Limb (tissue), 2 donors: ENCODE data around the gene EIF4E3.

ENCODE experiments used
- DNase-seq, 2 donors: peaks; one replicate each; pipeline ENCODE4 v3.0.0-alpha.2; 2016; ENCODE audit errors: extremely low spot score in 2 of 2

Gene EIF4E3

GRCh38 chr3:71690341-71690841, 34.8 kb downstream of the EIF4E3 start:
- DNase-seq: no peak

DNA sequence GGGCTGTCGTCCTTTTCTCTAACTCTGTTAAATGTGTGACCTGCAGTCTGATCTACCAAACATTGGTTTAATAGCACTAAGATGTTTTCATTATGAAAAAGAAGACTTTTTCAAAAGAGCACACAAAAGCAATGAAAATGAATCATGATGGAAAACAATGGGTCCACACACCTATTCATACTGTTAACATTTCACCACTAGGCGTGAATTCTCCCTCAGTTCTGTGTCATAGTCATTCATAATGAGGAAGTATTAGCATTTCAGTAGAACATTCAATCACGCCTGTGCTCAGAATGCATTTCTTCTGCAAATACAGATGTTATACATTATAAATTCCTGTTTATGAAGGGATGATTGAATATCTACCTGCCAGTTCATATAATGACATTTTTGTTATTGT, 35.9 kb downstream of the EIF4E3 start:
- DNase-seq: no peak

- DNase-seq: no peak
Observed at GRCh38 chr3:71688121-71688520, 37.1 kb downstream of the EIF4E3 start.

GRCh38 chr3:71685686-71686085, 39.5 kb downstream of the EIF4E3 start:
- DNase-seq: no peak

GRCh38 chr3:71684757-71685386, 40.3 kb downstream of the EIF4E3 start:
- no peak for DNase-seq

GRCh38 chr3:71684046-71684756, 41.0 kb downstream of the EIF4E3 start:
- no peak for DNase-seq

DNA sequence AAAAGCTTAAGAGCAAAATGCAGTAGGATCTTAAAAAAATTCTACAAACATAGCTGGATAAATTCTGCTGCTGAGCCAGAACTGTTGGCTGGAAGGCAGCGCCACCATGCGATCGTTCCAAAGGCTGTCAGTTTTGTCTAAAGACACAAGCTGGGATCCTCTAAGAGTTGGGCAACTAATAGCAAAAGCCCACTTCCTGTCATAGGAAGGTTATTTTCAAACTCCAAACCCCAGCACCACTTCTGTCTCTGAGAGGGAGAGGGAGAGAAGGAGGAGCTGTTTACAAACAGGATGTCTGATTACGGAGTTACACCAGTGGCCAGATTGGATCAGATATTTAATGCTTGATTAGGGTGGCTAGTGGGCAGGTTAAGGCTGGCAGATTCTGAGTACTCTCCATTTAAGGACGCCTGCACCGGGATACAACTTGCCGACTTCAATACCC, 44.0 kb downstream of the EIF4E3 start:
- DNase-seq: peak; percentile 65 to 76

- DNase-seq: no peak
Observed at GRCh38 chr3:71680603-71681002, 44.6 kb downstream of the EIF4E3 start.

GRCh38 chr3:71676931-71677330, 48.3 kb downstream of the EIF4E3 start:
- DNase-seq: no peak

- DNase-seq: no peak
Observed at GRCh38 chr3:71673486-71673885, 51.7 kb downstream of the EIF4E3 start.

GRCh38 chr3:71672807-71673206, 52.4 kb downstream of the EIF4E3 start:
- DNase-seq: no peak

DNA sequence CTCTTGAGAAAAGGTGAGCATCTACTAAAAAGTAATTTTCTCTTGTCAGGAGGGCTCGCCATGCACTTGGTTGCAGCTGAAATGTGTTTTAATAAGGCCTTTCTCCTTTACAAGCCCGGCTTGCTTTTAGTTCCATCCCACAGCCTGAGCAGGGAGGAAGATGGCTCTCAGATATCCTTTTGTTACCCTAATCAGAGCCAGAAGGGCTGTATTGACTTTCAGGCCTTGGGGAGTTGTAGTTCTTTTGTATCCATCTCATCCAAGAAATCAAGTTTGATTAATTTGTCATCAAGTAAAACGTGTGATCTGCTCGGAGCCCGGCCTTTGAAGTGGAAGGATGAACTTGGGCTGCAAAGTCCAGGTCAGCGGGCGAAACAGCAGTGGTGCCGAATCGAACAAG, 52.9 kb downstream of the EIF4E3 start:
- no peak for DNase-seq

- DNase-seq: no peak
Observed at GRCh38 chr3:71671216-71671845, 53.9 kb downstream of the EIF4E3 start.

DNA sequence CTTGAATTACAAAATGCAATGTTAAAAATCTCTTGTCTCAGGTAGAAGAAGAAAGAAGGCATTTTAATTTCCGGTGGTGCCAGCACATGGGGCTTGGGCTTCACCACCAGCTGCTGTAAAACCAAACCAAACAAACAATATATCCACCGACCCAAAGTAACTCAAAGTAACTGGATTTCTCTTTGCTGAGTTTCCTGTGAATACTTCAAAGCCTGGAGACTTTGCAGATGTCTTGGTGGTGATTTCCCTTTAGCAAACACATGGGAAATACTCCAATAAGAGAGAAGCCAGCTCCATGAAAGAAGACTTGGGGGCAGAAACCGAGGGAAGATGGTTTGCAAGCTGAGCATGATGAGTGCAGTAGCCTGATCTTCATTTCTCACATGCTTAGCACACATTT, 62.6 kb downstream of the EIF4E3 start:
- no peak for DNase-seq

GRCh38 chr3:71662056-71662455, 63.1 kb downstream of the EIF4E3 start:
- DNase-seq: no peak

- DNase-seq: no peak
Observed at GRCh38 chr3:71659864-71660591, 65.2 kb downstream of the EIF4E3 start.

DNA sequence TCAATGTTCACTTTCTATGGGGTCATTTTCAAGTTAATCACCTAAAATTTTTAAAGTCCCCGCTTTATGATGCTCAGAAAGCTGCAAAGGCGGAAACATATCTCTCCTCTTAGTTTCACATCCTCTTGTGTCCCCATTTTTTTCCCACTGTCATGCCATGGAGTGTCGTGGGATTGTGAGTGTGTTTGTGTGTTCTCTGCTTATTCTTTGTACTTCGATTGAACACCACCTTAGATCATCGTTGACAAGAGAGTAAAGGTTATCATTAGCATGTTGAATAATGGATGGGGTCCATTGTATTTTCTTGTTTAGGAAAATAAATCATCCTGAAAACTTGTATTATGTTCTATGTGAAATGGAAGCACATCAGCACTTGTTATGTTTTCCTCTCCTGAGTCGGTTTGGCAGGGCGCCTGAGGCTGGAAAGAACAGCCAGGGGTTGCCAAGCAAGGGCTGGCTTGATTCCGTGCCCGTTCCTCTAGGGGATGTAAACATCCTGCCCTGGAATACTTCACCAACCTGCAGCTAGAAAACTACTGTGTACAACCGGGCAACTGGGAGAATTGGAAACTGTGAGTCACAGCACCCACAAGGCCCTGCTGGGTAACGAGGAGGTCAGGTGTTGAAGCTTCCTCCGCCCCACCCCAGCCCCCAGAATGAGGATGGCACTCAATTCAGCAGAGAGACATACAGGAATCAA, 67.2 kb downstream of the EIF4E3 start:
- DNase-seq: peak; percentile 34 to 72

DNA sequence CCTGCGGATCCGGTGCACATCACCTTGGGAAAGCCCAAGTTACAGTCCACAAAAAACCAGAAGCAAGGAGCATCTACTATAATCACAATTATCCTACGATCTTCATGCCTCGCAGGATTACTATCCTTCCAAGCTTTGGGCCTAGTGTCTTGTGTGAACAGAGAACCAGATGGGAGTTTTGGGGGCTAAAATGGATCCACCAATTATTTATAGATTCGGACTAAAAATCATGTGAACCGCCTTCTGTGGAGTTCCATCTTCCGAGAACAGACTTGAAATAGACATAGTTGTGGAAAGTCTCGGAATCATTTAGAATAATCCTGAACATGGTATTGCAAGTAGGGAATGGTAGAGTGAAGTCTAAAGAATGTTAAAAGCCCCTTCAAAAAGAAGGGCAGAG, 70.1 kb downstream of the EIF4E3 start:
- no peak for DNase-seq

GRCh38 chr3:71653414-71653807, 71.8 kb downstream of the EIF4E3 start:
- peak in 1 of 2 donors; percentile 12 for DNase-seq

- peak; percentile 58 to 71 for DNase-seq
Observed at GRCh38 chr3:71652781-71653413, 72.3 kb downstream of the EIF4E3 start.

DNA sequence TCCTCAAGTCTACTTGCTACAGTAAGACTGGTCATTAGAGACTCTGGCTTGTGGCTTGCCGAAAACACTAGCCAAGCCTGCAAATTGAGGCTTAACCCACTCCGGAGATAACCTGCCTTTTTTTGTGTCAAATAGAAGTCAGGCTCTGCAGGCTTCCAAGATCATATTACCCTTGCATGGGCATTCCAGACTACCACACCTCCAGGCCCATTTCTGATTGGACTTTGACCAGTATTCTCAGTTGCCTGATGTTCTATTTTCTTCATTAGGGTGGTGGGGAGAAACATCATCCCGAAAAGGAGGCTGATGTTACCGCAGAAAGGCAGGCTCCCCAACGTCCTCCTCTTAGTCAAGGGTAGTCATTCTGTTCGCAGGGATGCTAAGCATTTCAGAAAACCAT, 73.6 kb downstream of the EIF4E3 start:
- DNase-seq: no peak
